ENCODE results near the gene GABBR2.

GABBR2 gene

DNA sequence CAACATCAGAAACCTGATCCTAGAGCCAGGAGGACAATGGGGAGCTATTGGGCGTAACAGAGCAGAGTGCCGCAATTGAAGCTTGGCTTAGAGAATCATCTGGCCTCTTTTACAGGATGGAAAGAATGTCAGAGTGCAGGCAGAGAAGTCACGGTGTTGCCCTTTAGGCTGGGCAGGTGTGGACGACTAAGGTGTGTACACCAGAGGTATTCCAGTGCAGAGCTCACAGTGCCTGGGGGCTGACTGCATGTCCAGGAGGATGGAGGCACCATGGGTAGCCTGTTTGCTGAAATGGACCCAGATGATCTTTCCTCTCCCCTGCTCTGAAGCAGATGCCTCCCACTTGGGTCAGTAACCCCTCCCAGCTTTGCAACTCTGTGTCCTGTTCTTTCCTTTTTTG is 404.4 kb downstream of the GABBR2 start:
- FAIRE-seq, result no peak
- no peak for TF ChIP-seq CTCF (IDR thresholded peaks at IDR 0.05; ENCODE audit: insufficient read depth, missing control alignments)

GRCh38 chr9:98303633-98304125 is 405.1 kb downstream of the GABBR2 start:
- FAIRE-seq (no peak), DNase-seq (ENCODE audit: insufficient read length, low spot score) (no peak)
- no peak for TF ChIP-seq CTCF (IDR thresholded peaks at IDR 0.05; ENCODE audit: insufficient read depth, missing control alignments)

More for the DNA sequence above, 404.4 kb downstream of the GABBR2 start:
- DNase-seq (ENCODE audit: insufficient read length, low spot score), result no peak

- no peak for TF ChIP-seq CTCF (IDR thresholded peaks at IDR 0.05; ENCODE audit: insufficient read depth, missing control alignments)
- no peak for DNase-seq (ENCODE audit: insufficient read length, low spot score)
- FAIRE-seq, result no peak
Measured at GRCh38 chr9:98302938-98303632, 405.6 kb downstream of the GABBR2 start.

DNA sequence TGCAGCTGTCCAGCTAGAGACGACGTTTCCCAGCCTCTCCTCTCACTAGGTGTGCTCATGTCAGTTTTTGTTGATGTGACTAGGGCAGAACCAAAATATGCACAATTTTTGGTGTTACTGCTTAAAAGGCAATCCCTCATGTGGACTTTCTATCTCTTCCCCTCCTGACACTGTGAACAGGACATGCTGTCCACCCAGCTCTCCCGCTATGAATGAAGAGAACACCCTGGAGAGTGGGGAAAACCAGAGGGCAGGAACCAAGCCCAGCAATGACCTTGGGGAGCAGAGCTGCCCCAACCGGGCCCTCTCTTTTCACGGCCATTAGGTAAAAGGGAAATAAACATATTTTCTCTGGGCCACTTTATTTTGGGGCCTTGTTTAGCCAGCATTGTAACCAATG is 406.6 kb downstream of the GABBR2 start:
- FAIRE-seq, result no peak
- no peak for TF ChIP-seq CTCF (IDR thresholded peaks at IDR 0.05; ENCODE audit: insufficient read depth, missing control alignments)
- no peak for DNase-seq (ENCODE audit: insufficient read length, low spot score)

- DNase-seq (ENCODE audit: insufficient read length, low spot score), result no peak
- FAIRE-seq, result no peak
- no peak for TF ChIP-seq CTCF (IDR thresholded peaks at IDR 0.05; ENCODE audit: insufficient read depth, missing control alignments)
Measured at GRCh38 chr9:98300611-98301010, 408.1 kb downstream of the GABBR2 start.

DNA sequence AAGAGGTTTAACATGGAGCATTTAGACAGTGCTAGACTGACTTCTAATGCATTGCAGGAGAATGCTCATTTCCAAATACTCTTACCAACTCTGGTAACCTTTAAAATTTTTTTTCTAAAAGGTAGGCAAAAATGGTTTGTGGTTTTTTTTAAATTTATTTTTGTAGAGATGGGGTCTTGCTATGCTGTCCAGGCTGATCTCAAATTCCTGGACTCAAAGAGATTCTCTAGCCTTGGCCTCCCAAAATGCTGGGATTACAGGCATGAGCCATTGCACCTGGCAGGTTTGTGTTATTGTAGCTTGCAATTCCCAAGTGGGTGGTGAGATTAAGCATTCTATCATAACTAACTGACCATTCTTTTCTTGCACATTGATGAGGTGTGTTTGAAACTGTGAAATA is 410.3 kb downstream of the GABBR2 start:
- DNase-seq (ENCODE audit: insufficient read length, low spot score), result no peak
- FAIRE-seq, result no peak
- TF ChIP-seq CTCF (IDR thresholded peaks at IDR 0.05; ENCODE audit: insufficient read depth, missing control alignments), result no peak

GRCh38 chr9:98295824-98296223 is 412.9 kb downstream of the GABBR2 start:
- TF ChIP-seq CTCF (IDR thresholded peaks at IDR 0.05; ENCODE audit: insufficient read depth, missing control alignments), result no peak
- DNase-seq (ENCODE audit: insufficient read length, low spot score) (no peak), FAIRE-seq (no peak)

Data from D721Med (cell line).